ENCODE measurements around the gene OR2AJ1.

Gene OR2AJ1

GRCh38 chr1:247895163-247895637, 29.5 kb upstream of the OR2AJ1 start, which contains the start of gene OR2W3:
TSS of gene OR2W3 (plus strand) at chr1:247895587. CDS start at chr1:247895587, 0 bp downstream.
- H3K27ac ChIP-seq (ENCODE audit: low read depth, low read length, poor library complexity, severe bottlenecking) = no peak within 1 kb of the TSS
- no peaks in the 10 kb centered on the region for H3K9me3 ChIP-seq (ENCODE audit: low read length)
- H4K20me1 ChIP-seq (ENCODE audit: insufficient read depth, low read length) = no peaks in the 10 kb centered on the region
- no peaks in the 10 kb centered on the region for H3K79me2 ChIP-seq (ENCODE audit: insufficient read depth, low read length)
- H3K27me3 ChIP-seq (ENCODE audit: insufficient read depth, low read length) = no peaks in the 10 kb centered on the region
- H3K4me2 ChIP-seq (ENCODE audit: low read length) = no peak within 1 kb of the TSS
- TF ChIP-seq EZH2 (IDR thresholded peaks at IDR 0.05; ENCODE audit: borderline replicate concordance, low read length) (no peak), CTCF (IDR thresholded peaks at IDR 0.05; ENCODE audit: low read length) (no peak)
- H3K9ac ChIP-seq (ENCODE audit: low read length) = no peak within 1 kb of the TSS
- H3K4me3 ChIP-seq (ENCODE audit: low read depth, low read length, poor library complexity, severe bottlenecking) = no peak within 1 kb of the TSS
- no peak within 1 kb of the TSS for H2AFZ ChIP-seq (ENCODE audit: low read length)
- no peaks in the 10 kb centered on the region for H3K4me1 ChIP-seq (ENCODE audit: insufficient read depth, low read length, severe bottlenecking)
- no peaks in the 10 kb centered on the region for H3F3A ChIP-seq (ENCODE audit: insufficient read depth, low read length)
- no peaks in the 10 kb centered on the region for H3K9me2 ChIP-seq (ENCODE audit: low read depth, low read length)
- H3K36me3 ChIP-seq (ENCODE audit: insufficient read depth, low read length) = no peaks in the 10 kb centered on the region

- H3K9me2 ChIP-seq (ENCODE audit: low read depth, low read length) = no peaks in the 10 kb centered on the region
- H3K79me2 ChIP-seq (ENCODE audit: insufficient read depth, low read length) = no peaks in the 10 kb centered on the region
- H3K27ac ChIP-seq (ENCODE audit: low read depth, low read length, poor library complexity, severe bottlenecking) = no peak overlapping the region
- H3K4me2 ChIP-seq (ENCODE audit: low read length) = no peak overlapping the region
- no peak overlapping the region for H2AFZ ChIP-seq (ENCODE audit: low read length)
- no peaks in the 10 kb centered on the region for H3K36me3 ChIP-seq (ENCODE audit: insufficient read depth, low read length)
- no peaks in the 10 kb centered on the region for H3K9me3 ChIP-seq (ENCODE audit: low read length)
- H4K20me1 ChIP-seq (ENCODE audit: insufficient read depth, low read length) = no peaks in the 10 kb centered on the region
- no peak overlapping the region for H3K4me3 ChIP-seq (ENCODE audit: low read depth, low read length, poor library complexity, severe bottlenecking)
- H3K4me1 ChIP-seq (ENCODE audit: insufficient read depth, low read length, severe bottlenecking) = no peaks in the 10 kb centered on the region
- TF ChIP-seq EZH2 (IDR thresholded peaks at IDR 0.05; ENCODE audit: borderline replicate concordance, low read length) (no peak), CTCF (IDR thresholded peaks at IDR 0.05; ENCODE audit: low read length) (no peak)
- no peaks in the 10 kb centered on the region for H3F3A ChIP-seq (ENCODE audit: insufficient read depth, low read length)
- H3K9ac ChIP-seq (ENCODE audit: low read length) = no peak overlapping the region
- H3K27me3 ChIP-seq (ENCODE audit: insufficient read depth, low read length) = no peaks in the 10 kb centered on the region
Measured at GRCh38 chr1:247895976-247896375, 28.7 kb upstream of the OR2AJ1 start.

- no peaks in the 10 kb centered on the region for H3K9me2 ChIP-seq (ENCODE audit: low read depth, low read length)
Measured at GRCh38 chr1:247904122-247904521, 20.6 kb upstream of the OR2AJ1 start.

More at GRCh38 chr1:247904122-247904521, 20.6 kb upstream of the OR2AJ1 start:
- H3K4me1 ChIP-seq (ENCODE audit: insufficient read depth, low read length, severe bottlenecking) = no peaks in the 10 kb centered on the region
- H3K79me2 ChIP-seq (ENCODE audit: insufficient read depth, low read length) = no peaks in the 10 kb centered on the region
- H3K27me3 ChIP-seq (ENCODE audit: insufficient read depth, low read length) = no peaks in the 10 kb centered on the region
- H3F3A ChIP-seq (ENCODE audit: insufficient read depth, low read length) = no peaks in the 10 kb centered on the region
- H3K4me2 ChIP-seq (ENCODE audit: low read length) = no peak overlapping the region
- H2AFZ ChIP-seq (ENCODE audit: low read length) = no peak overlapping the region
- H3K36me3 ChIP-seq (ENCODE audit: insufficient read depth, low read length) = no peaks in the 10 kb centered on the region
- H3K9ac ChIP-seq (ENCODE audit: low read length) = no peak overlapping the region
- no peaks in the 10 kb centered on the region for H4K20me1 ChIP-seq (ENCODE audit: insufficient read depth, low read length)
- H3K9me3 ChIP-seq (ENCODE audit: low read length) = no peaks in the 10 kb centered on the region
- H3K4me3 ChIP-seq (ENCODE audit: low read depth, low read length, poor library complexity, severe bottlenecking) = no peak overlapping the region
- no peak for TF ChIP-seq CTCF (IDR thresholded peaks at IDR 0.05; ENCODE audit: low read length)
- no peak for TF ChIP-seq EZH2 (IDR thresholded peaks at IDR 0.05; ENCODE audit: borderline replicate concordance, low read length)
- no peak overlapping the region for H3K27ac ChIP-seq (ENCODE audit: low read depth, low read length, poor library complexity, severe bottlenecking)

Measured in OCI-LY1 (cell line).